Subcutaneous abdominal adipose tissue (tissue), 5 donors: Measurements from ENCODE around the gene KCND3.

Experiments
- H3K27ac ChIP-seq: one replicate; pipeline ENCODE4 v1.7.0; 2013; ENCODE audit warnings: low read depth, mild to moderate bottlenecking, inconsistent platforms, low read length, moderate library complexity
- H3K27me3 ChIP-seq, 5 donors: one replicate each; pipeline ENCODE4 v1.7.0; 2013; ENCODE audit warnings: low read length in 5 of 5, inconsistent platforms in 1 of 5; ENCODE audit not compliant: control insufficient read depth in 5 of 5, insufficient read depth in 4 of 5
- H3K36me3 ChIP-seq, 5 donors: one replicate each; pipeline ENCODE4 v1.7.0; 2013; ENCODE audit warnings: low read length in 5 of 5; ENCODE audit not compliant: control insufficient read depth in 5 of 5, insufficient read depth in 5 of 5
- H3K4me1 ChIP-seq, 5 donors: one replicate each; pipeline ENCODE4 v1.7.0; 2013; ENCODE audit warnings: low read length in 5 of 5, mild to moderate bottlenecking in 3 of 5, moderate library complexity in 1 of 5; ENCODE audit not compliant: control insufficient read depth in 5 of 5, insufficient read depth in 5 of 5
- H3K4me3 ChIP-seq, 5 donors: one replicate each; pipeline ENCODE4 v1.7.0; 2013; ENCODE audit warnings: low read length in 5 of 5, low read depth in 1 of 5
- H3K9ac ChIP-seq, 5 donors: one replicate each; pipeline ENCODE4 v1.7.0; 2013; ENCODE audit warnings: low read length in 5 of 5, mild to moderate bottlenecking in 4 of 5, moderate library complexity in 3 of 5
- H3K9me3 ChIP-seq, 5 donors: one replicate each; pipeline ENCODE4 v1.7.0; 2013; ENCODE audit warnings: low read length in 5 of 5; ENCODE audit not compliant: control insufficient read depth in 5 of 5
- donor health status: healthy.
- donor health status: healthy.
- donor health status: healthy.
- donor health status: healthy.
- donor health status: healthy.

KCND3 gene

GRCh38 chr1:111861523-111861922 is 127.9 kb downstream of the KCND3 start:
- Histone ChIP-seq H3K4me1 (peaks cover 0 to 4% (median 0%) of the 10 kb centered on the region in 5 donors), H3K4me3 (no peak overlapping the region), H3K27ac (no peak overlapping the region)

GRCh38 chr1:111857194-111857651 is 132.2 kb downstream of the KCND3 start:
- H3K9ac ChIP-seq = no peak overlapping the region
- no peak overlapping the region for H3K4me3 ChIP-seq
- no peak overlapping the region for H3K27ac ChIP-seq

More at GRCh38 chr1:111861523-111861922, 127.9 kb downstream of the KCND3 start:
- H3K27me3 ChIP-seq = peaks cover 0 to 5% (median 0%) of the 10 kb centered on the region in 5 donors
- no peaks in the 10 kb centered on the region for H3K9me3 ChIP-seq
- no peak overlapping the region for H3K9ac ChIP-seq
- no peaks in the 10 kb centered on the region for H3K36me3 ChIP-seq

GRCh38 chr1:111856411-111857185 is 132.9 kb downstream of the KCND3 start:
- no peak overlapping the region for H3K27ac ChIP-seq
- peaks cover 0 to 4% (median 0%) of the 10 kb centered on the region in 5 donors for H3K4me1 ChIP-seq
- no peak overlapping the region for H3K9ac ChIP-seq
- no peak overlapping the region for H3K4me3 ChIP-seq
- H3K36me3 ChIP-seq = no peaks in the 10 kb centered on the region
- peaks cover 0 to 7% (median 0%) of the 10 kb centered on the region in 5 donors for H3K27me3 ChIP-seq
- H3K9me3 ChIP-seq = no peaks in the 10 kb centered on the region

More at GRCh38 chr1:111857194-111857651, 132.2 kb downstream of the KCND3 start:
- Histone ChIP-seq H3K4me1 (peaks cover 0 to 4% (median 0%) of the 10 kb centered on the region in 5 donors), H3K9me3 (no peaks in the 10 kb centered on the region), H3K27me3 (peaks cover 0 to 5% (median 0%) of the 10 kb centered on the region in 5 donors), H3K36me3 (no peaks in the 10 kb centered on the region)

DNA sequence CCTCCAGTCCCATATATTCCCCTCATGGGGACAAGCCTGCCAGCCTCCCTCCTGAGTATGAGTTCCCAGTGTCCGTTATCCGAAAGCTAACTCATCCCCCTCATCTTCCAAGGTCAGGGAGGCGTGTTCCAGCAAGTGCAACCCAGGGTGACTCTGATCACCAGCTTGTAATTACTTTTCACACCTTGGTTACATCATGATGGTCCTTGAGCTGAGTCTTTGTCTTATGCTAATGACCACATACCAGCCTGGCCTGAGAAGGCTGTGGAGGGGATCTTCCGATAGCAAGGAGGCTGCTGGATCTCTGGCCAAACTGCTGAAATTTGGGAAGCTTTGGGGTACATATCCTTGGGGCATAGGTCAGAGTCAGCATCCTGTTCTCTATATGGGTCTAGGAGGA is 134.2 kb downstream of the KCND3 start:
- H3K4me1 ChIP-seq = peaks cover 0 to 4% (median 0%) of the 10 kb centered on the region in 5 donors
- H3K27ac ChIP-seq = no peak overlapping the region
- H3K9me3 ChIP-seq = no peaks in the 10 kb centered on the region
- H3K9ac ChIP-seq = no peak overlapping the region
- no peak overlapping the region for H3K4me3 ChIP-seq
- H3K27me3 ChIP-seq = peaks cover 0 to 7% (median 0%) of the 10 kb centered on the region in 5 donors
- no peaks in the 10 kb centered on the region for H3K36me3 ChIP-seq

- Histone ChIP-seq H3K27ac (no peak overlapping the region), H3K27me3 (peaks cover 0 to 6% (median 0%) of the 10 kb centered on the region in 5 donors), H3K4me1 (peaks cover 0 to 4% (median 0%) of the 10 kb centered on the region in 5 donors), H3K4me3 (no peak overlapping the region), H3K36me3 (no peaks in the 10 kb centered on the region), H3K9me3 (no peaks in the 10 kb centered on the region), H3K9ac (no peak overlapping the region)
These were observed 137.2 kb downstream of the KCND3 start for GRCh38 chr1:111852261-111852721.

- no peak overlapping the region for H3K4me3 ChIP-seq
- H3K9ac ChIP-seq = no peak overlapping the region
- H3K27ac ChIP-seq = no peak overlapping the region
- H3K9me3 ChIP-seq = no peaks in the 10 kb centered on the region
- H3K27me3 ChIP-seq = peaks cover 0 to 3% (median 0%) of the 10 kb centered on the region in 5 donors
- peaks cover 0 to under 1% (median 0%) of the 10 kb centered on the region in 5 donors for H3K4me1 ChIP-seq
- no peaks in the 10 kb centered on the region for H3K36me3 ChIP-seq
These were observed 137.9 kb downstream of the KCND3 start for GRCh38 chr1:111851552-111851951.

DNA sequence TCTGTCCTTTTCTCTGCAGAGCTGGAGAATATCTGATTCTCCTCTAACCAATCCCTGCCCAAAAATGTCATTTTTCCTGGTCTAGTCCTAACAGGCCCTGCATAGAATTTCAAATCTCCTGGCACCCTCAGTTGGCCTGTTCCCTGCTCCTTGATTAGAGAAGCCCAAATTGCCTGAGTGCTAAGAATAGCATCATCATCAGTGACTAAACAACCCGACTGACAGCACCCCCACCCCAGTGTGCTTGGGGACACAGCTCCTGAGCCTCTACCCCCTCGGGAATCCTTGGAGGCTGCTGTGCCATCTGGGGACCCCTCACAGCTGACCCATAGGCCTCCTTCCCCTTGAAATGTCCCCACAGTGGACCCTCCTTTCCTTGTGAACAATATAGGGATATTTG is 139.4 kb downstream of the KCND3 start:
- no peak overlapping the region for H3K4me3 ChIP-seq
- no peak overlapping the region for H3K27ac ChIP-seq
- H3K27me3 ChIP-seq = peaks cover 0 to 3% (median 0%) of the 10 kb centered on the region in 5 donors
- H3K9me3 ChIP-seq = no peaks in the 10 kb centered on the region
- H3K36me3 ChIP-seq = no peaks in the 10 kb centered on the region
- H3K9ac ChIP-seq = no peak overlapping the region
- no peaks in the 10 kb centered on the region for H3K4me1 ChIP-seq

DNA sequence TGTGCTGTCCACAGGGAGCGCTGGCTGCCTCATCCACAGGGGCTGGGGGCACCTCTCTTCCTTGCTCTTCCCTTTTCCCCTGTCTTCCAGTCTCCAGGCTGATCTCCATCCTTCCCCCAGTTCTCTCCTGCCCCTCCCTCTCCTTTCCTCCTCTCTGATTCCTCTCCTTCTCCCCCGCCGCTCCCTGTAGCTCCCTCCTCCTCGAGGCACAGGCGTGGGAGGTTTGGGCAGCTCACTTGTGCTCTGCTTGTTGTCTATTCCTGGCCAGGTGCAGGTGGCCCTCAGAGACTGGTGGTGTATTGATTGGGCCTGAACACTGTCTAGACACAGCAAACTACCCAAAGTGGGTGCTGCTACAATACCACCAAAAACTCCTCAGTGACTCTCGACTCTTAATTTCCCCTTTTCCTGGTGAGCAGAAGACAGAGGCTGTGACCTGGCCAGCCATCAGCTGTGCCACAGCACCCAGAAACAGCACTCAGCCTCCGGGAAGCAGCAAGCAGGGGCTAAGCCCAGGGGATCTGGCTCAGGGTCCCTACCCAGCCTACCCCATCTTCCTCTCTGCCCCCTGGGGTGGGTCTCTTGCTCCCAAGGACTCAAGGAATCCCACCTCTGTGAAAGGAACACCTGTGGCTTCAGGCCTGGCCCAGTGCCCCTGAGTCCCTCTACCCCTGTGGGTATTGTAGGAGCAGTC is 140.5 kb downstream of the KCND3 start:
- Histone ChIP-seq H3K9me3 (no peaks in the 10 kb centered on the region), H3K27ac (no peak overlapping the region), H3K36me3 (no peaks in the 10 kb centered on the region), H3K4me1 (no peaks in the 10 kb centered on the region), H3K9ac (no peak overlapping the region), H3K4me3 (no peak overlapping the region), H3K27me3 (peaks cover 0 to 3% (median 0%) of the 10 kb centered on the region in 5 donors)

DNA sequence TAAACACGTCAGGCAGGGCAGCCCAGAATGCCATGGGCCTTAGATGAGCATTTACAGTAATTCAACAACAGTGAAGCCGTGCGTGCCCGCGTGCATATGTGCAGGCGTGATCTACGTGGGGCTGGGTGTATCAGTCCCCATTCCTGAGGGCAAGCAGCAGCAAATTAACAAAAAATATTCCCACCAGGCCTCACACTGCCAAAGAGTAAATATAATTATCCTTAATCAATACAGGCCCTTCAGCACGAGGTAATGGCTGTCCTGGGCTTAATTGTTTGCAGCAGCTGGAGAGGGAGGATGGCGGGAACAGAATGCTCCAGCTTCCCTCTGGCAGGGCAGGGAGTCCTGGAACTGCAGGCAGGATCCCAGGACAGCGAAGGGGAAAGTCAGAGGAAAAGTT is 142.0 kb downstream of the KCND3 start:
- no peaks in the 10 kb centered on the region for H3K36me3 ChIP-seq
- no peak overlapping the region for H3K4me3 ChIP-seq
- H3K9ac ChIP-seq = no peak overlapping the region
- peaks cover 0 to 3% (median 0%) of the 10 kb centered on the region in 5 donors for H3K27me3 ChIP-seq
- H3K27ac ChIP-seq = no peak overlapping the region
- no peaks in the 10 kb centered on the region for H3K4me1 ChIP-seq
- no peaks in the 10 kb centered on the region for H3K9me3 ChIP-seq

DNA sequence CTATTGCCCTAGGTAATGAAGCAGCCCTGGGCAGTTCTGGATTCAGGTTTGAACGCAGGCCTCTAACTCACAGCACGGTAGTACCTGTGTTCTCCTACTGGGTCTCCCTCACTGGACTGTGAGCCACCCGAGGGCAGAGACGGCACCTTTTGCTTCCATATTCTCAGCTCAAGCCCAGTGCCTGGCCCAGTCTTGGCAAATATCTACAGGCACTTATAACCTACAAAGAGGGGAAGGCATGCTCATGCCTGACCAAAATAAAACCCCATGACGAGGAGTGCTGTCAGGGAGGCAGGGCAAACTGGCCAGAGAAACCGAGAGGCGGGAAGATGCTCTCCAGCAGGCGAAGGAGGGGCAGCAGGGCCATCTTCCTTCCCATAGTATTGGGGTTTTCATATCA is 142.6 kb downstream of the KCND3 start:
- no peak overlapping the region for H3K4me3 ChIP-seq
- no peak overlapping the region for H3K9ac ChIP-seq
- no peaks in the 10 kb centered on the region for H3K4me1 ChIP-seq
- H3K36me3 ChIP-seq = no peaks in the 10 kb centered on the region
- H3K9me3 ChIP-seq = no peaks in the 10 kb centered on the region
- peaks cover 0 to 3% (median 0%) of the 10 kb centered on the region in 5 donors for H3K27me3 ChIP-seq
- H3K27ac ChIP-seq = no peak overlapping the region
